NCI-H345 (cell line): ENCODE data around the gene ATXN1.
"Not testable (repeated sequence)": the region's sequence is repeated elsewhere in the genome, so short reads cannot be mapped to it uniquely, and the experiment has no call there.

Experiments
- DNase-seq: peaks from one replicate; lab custom pipeline; 2025; lab: John Stamatoyannopoulos, UW

The ATXN1 gene

GRCh38 chr6:16615215-16615614 lies 146.0 kb downstream of the ATXN1 start:
- not testable (repeated sequence) for DNase-seq

GRCh38 chr6:16614143-16614542 lies 147.1 kb downstream of the ATXN1 start:
- DNase-seq: not testable (repeated sequence)

- not testable (repeated sequence) for DNase-seq
These were observed 147.8 kb downstream of the ATXN1 start for GRCh38 chr6:16613504-16613903.

GRCh38 chr6:16608444-16608843 lies 152.8 kb downstream of the ATXN1 start:
- DNase-seq: no peak

- no peak for DNase-seq
These were observed 159.2 kb downstream of the ATXN1 start for GRCh38 chr6:16602035-16602434.

- no peak for DNase-seq
These were observed 160.6 kb downstream of the ATXN1 start for GRCh38 chr6:16600701-16601100.

GRCh38 chr6:16600026-16600425 lies 161.2 kb downstream of the ATXN1 start:
- DNase-seq: no peak

- no peak for DNase-seq
These were observed 164.5 kb downstream of the ATXN1 start for GRCh38 chr6:16596616-16597331.

GRCh38 chr6:16595514-16596120 lies 165.6 kb downstream of the ATXN1 start:
- no peak for DNase-seq

- no peak for DNase-seq
These were observed 166.4 kb downstream of the ATXN1 start for GRCh38 chr6:16594849-16595248.

- DNase-seq: no peak
These were observed 168.9 kb downstream of the ATXN1 start for GRCh38 chr6:16592223-16592911.

GRCh38 chr6:16591396-16592222 lies 169.7 kb downstream of the ATXN1 start:
- DNase-seq: no peak

GRCh38 chr6:16585805-16586204 lies 175.5 kb downstream of the ATXN1 start:
- no peak for DNase-seq

GRCh38 chr6:16583144-16583762 lies 178.0 kb downstream of the ATXN1 start:
- no peak for DNase-seq

- DNase-seq: no peak
These were observed 178.7 kb downstream of the ATXN1 start for GRCh38 chr6:16582446-16583143.

GRCh38 chr6:16578695-16579285 lies 182.5 kb downstream of the ATXN1 start:
- DNase-seq: no peak

- DNase-seq: no peak
These were observed 184.6 kb downstream of the ATXN1 start for GRCh38 chr6:16576451-16577368.

GRCh38 chr6:16575655-16576054 lies 185.6 kb downstream of the ATXN1 start:
- DNase-seq: no peak

- DNase-seq: no peak
These were observed 188.3 kb downstream of the ATXN1 start for GRCh38 chr6:16572943-16573342.

GRCh38 chr6:16572317-16572716 lies 188.9 kb downstream of the ATXN1 start:
- DNase-seq: no peak
